ENCODE data around the gene RPGRIP1L.

Gene RPGRIP1L

GRCh38 chr16:53598511-53599275 is 105.0 kb downstream of the RPGRIP1L start:
- no peak for DNase-seq

- DNase-seq: no peak
These were observed 105.9 kb downstream of the RPGRIP1L start for GRCh38 chr16:53597776-53598175.

GRCh38 chr16:53588081-53588648 is 115.5 kb downstream of the RPGRIP1L start:
- DNase-seq: no peak

GRCh38 chr16:53583401-53583800 is 120.3 kb downstream of the RPGRIP1L start:
- DNase-seq: no peak

- DNase-seq: no peak
These were observed 121.9 kb downstream of the RPGRIP1L start for GRCh38 chr16:53581784-53582183.

GRCh38 chr16:53580038-53580802 is 123.4 kb downstream of the RPGRIP1L start:
- no peak for DNase-seq

- no peak for DNase-seq
These were observed 126.8 kb downstream of the RPGRIP1L start for GRCh38 chr16:53576904-53577303.

GRCh38 chr16:53576210-53576609 is 127.4 kb downstream of the RPGRIP1L start:
- DNase-seq: no peak

- DNase-seq: no peak
These were observed 131.9 kb downstream of the RPGRIP1L start for GRCh38 chr16:53571763-53572162.

- DNase-seq: no peak
These were observed 137.0 kb downstream of the RPGRIP1L start for GRCh38 chr16:53566552-53567245.

- DNase-seq: no peak
These were observed 138.3 kb downstream of the RPGRIP1L start for GRCh38 chr16:53565296-53565863.

GRCh38 chr16:53563426-53563825 is 140.2 kb downstream of the RPGRIP1L start:
- no peak for DNase-seq

GRCh38 chr16:53561101-53561888 is 142.4 kb downstream of the RPGRIP1L start:
- DNase-seq: no peak

GRCh38 chr16:53559270-53559951 is 144.2 kb downstream of the RPGRIP1L start:
- no peak for DNase-seq

- DNase-seq: no peak
These were observed 144.9 kb downstream of the RPGRIP1L start for GRCh38 chr16:53558710-53559109.

GRCh38 chr16:53556521-53556920 is 147.1 kb downstream of the RPGRIP1L start:
- no peak for DNase-seq

- DNase-seq: peak; percentile 6
These were observed 153.5 kb downstream of the RPGRIP1L start for GRCh38 chr16:53549970-53550690.

Measured in NCI-H226 (cell line).